OCI-LY7 (cell line): ENCODE results near the gene FZD10.

ENCODE experiments used
- CTCF ChIP-seq: fragments of 200-600 bp; sonication (generic); conservative IDR thresholded peaks from 2 replicates; pipeline ENCODE4 v1.5.1; 2014; ENCODE audit warnings: mild to moderate bottlenecking, antibody characterized with exemption, low read length, moderate library complexity, mixed read lengths
- EZH2phosphoT487 ChIP-seq: fragments of 200-600 bp; sonication (generic); IDR thresholded peaks from 2 replicates; pipeline ENCODE4 v1.6.1; 2018; ENCODE audit warnings: low read depth, borderline replicate concordance, mild to moderate bottlenecking, mixed run types, antibody characterized with exemption, low read length, moderate library complexity, mixed read lengths

- no peak for TF ChIP-seq CTCF
- no peak for TF ChIP-seq EZH2phosphoT487
Measured at GRCh38 chr12:130128790-130129735, 33.2 kb upstream of the FZD10 start.
